Thyroid gland (tissue), 4 donors: ENCODE measurements around the gene ARHGEF16. TPM values are rescaled to one million over a fixed set of nuclear protein-coding genes. Genes with fewer than 3 reads are reported as not detected.

Experiments
- DNase-seq, 2 donors: peaks; one replicate each; pipeline ENCODE4 v3.0.0-alpha.2; 2019
- H3K27ac ChIP-seq, 3 donors: fragments of 200-600 bp; sonication (generic); 1 replicate in 2 of 3; 2 replicates in 1 of 3; pipeline ENCODE4 v1.5.1; 2016 to 2019; ENCODE audit warnings: mild to moderate bottlenecking in 1 of 3, moderate library complexity in 1 of 3
- H3K27me3 ChIP-seq: fragments of 200-600 bp; sonication (generic); one replicate; pipeline ENCODE4 v1.5.1; 2019
- H3K36me3 ChIP-seq, 2 donors: fragments of 200-600 bp; sonication (generic); one replicate each; pipeline ENCODE4 v1.5.1; 2016 to 2019
- H3K4me1 ChIP-seq, 2 donors: fragments of 200-600 bp; sonication (generic); one replicate each; pipeline ENCODE4 v1.5.1; 2017 to 2019
- H3K4me3 ChIP-seq, 3 donors: fragments of 200-600 bp; sonication (generic); replicated peaks in 1 of 3; 1 replicate in 2 of 3; 2 replicates in 1 of 3; pipeline ENCODE4 v1.5.1; 2016; ENCODE audit warnings: mild to moderate bottlenecking in 1 of 3
- H3K9me3 ChIP-seq: fragments of 200-600 bp; sonication (generic); one replicate; pipeline ENCODE4 v1.5.1; 2017
- CTCF ChIP-seq, 6 experiments: fragments of 200-600 bp in 3 of 6; fragments of 450-650 bp in 3 of 6; sonication (generic) in 3 of 6; IDR thresholded peaks; one replicate each; pipeline ENCODE4 v1.5.1; 2016 to 2019; ENCODE audit warnings: antibody characterized with exemption in 6 of 6, mild to moderate bottlenecking in 2 of 6, inconsistent platforms in 1 of 6, moderate library complexity in 1 of 6
- POLR2A ChIP-seq, 2 donors: fragments of 450-650 bp; IDR thresholded peaks; one replicate each; pipeline ENCODE4 v1.6.1; 2017; ENCODE audit warnings: antibody characterized with exemption in 2 of 2, mild to moderate bottlenecking in 2 of 2, moderate library complexity in 1 of 2
- WGBS, 2 donors: methylation state at CpG; one replicate each; pipeline ENCODE4 v1.1.5; 2017; 5-methylcytosine and 5-hydroxymethylcytosine counted together
- intact Hi-C: fragments of 100-400 bp; cut with DNase I; formaldehyde crosslinking; loops from one replicate; pipeline ENCODE4 v1.15.1; 2023
- total RNA-seq, 4 donors: library from RNA; depleted of rRNA; stranded (reverse); fragments of >200 nt; gene quantifications; one replicate each; pipeline ENCODE4 v1.2.3, GENCODE V29; 2016

Gene ARHGEF16
- total RNA-seq, 4 donors from 2014 or later: 16.0 to 23.7 (median 21.2) TPM

GRCh38 chr1:3441410-3441847 is 13.0 kb upstream of the ARHGEF16 start:
- no peak for TF ChIP-seq CTCF (IDR thresholded peaks at IDR 0.05)

GRCh38 chr1:3441880-3442279 is 12.6 kb upstream of the ARHGEF16 start:
- no peaks in the 10 kb centered on the region for H3K4me1 ChIP-seq
- H3K9me3 ChIP-seq: no peaks in the 10 kb centered on the region
- H3K27ac ChIP-seq: no peak overlapping the region
- H3K27me3 ChIP-seq: no peaks in the 10 kb centered on the region
- WGBS, 2 donors: 81 to 82% methylated on average over 7 to 8 of the region's 8 CpGs
- H3K4me3 ChIP-seq: no peak overlapping the region
- H3K36me3 ChIP-seq: no peaks in the 10 kb centered on the region
- TF ChIP-seq CTCF (IDR thresholded peaks at IDR 0.05) (no peak), POLR2A (IDR thresholded peaks at IDR 0.05) (no peak)
- intact Hi-C loops: no loop called here
- DNase-seq: no peak

More at GRCh38 chr1:3441410-3441847, 13.0 kb upstream of the ARHGEF16 start:
- Histone ChIP-seq H3K9me3 (no peaks in the 10 kb centered on the region), H3K4me3 (no peak overlapping the region), H3K36me3 (no peaks in the 10 kb centered on the region), H3K27me3 (no peaks in the 10 kb centered on the region), H3K27ac (no peak overlapping the region), H3K4me1 (no peaks in the 10 kb centered on the region)
- WGBS, 2 donors: 79% methylated on average over 8 of the region's 8 CpGs
- intact Hi-C loops: no loop called here
- DNase-seq: no peak

GRCh38 chr1:3442331-3442730 is 12.1 kb upstream of the ARHGEF16 start:
- Histone ChIP-seq H3K27me3 (no peaks in the 10 kb centered on the region), H3K4me3 (no peak overlapping the region), H3K36me3 (no peaks in the 10 kb centered on the region), H3K9me3 (no peaks in the 10 kb centered on the region), H3K27ac (no peak overlapping the region), H3K4me1 (no peaks in the 10 kb centered on the region)
- TF ChIP-seq POLR2A (IDR thresholded peaks at IDR 0.05) (no peak), CTCF (IDR thresholded peaks at IDR 0.05) (no peak)
- DNase-seq: no peak
- WGBS, 2 donors: 82 to 90% methylated on average over 12 to 13 of the region's 13 CpGs
- intact Hi-C loops: no loop called here

GRCh38 chr1:3442901-3443300 is 11.6 kb upstream of the ARHGEF16 start:
- intact Hi-C loops: no loop called here
- H3K9me3 ChIP-seq: no peaks in the 10 kb centered on the region
- no peak overlapping the region for H3K4me3 ChIP-seq
- H3K4me1 ChIP-seq: no peaks in the 10 kb centered on the region
- no peak overlapping the region for H3K27ac ChIP-seq
- 77 to 84% methylated on average over 12 of the region's 12 CpGs for WGBS, 2 donors
- no peak for DNase-seq
- H3K27me3 ChIP-seq: no peaks in the 10 kb centered on the region
- no peaks in the 10 kb centered on the region for H3K36me3 ChIP-seq
- no peak for TF ChIP-seq POLR2A (IDR thresholded peaks at IDR 0.05)
- no peak for TF ChIP-seq CTCF (IDR thresholded peaks at IDR 0.05)

- no peaks in the 10 kb centered on the region for H3K4me1 ChIP-seq
- no peaks in the 10 kb centered on the region for H3K9me3 ChIP-seq
- H3K27me3 ChIP-seq: no peaks in the 10 kb centered on the region
- H3K36me3 ChIP-seq: no peaks in the 10 kb centered on the region
- H3K4me3 ChIP-seq: no peak overlapping the region
- no peak for TF ChIP-seq CTCF (IDR thresholded peaks at IDR 0.05)
- no peak for TF ChIP-seq POLR2A (IDR thresholded peaks at IDR 0.05)
- intact Hi-C loops: no loop called here
- DNase-seq: no peak
- 86% methylated on average over 7 of the region's 7 CpGs for WGBS, 2 donors
- H3K27ac ChIP-seq: no peak overlapping the region
Measured at GRCh38 chr1:3443807-3444206, 10.7 kb upstream of the ARHGEF16 start.
